Measurements from ENCODE around the gene DOCK9.

DOCK9 gene

GRCh38 chr13:98967491-98967890 is 10.4 kb downstream of the DOCK9 start:
- Histone ChIP-seq H3K27me3 (ENCODE audit: control insufficient read depth, insufficient read depth, low read length) (no peaks in the 10 kb centered on the region), H3K36me3 (ENCODE audit: control insufficient read depth, insufficient read depth, low read length) (no peaks in the 10 kb centered on the region), H3K79me2 (peaks cover 5% of the 10 kb centered on the region), H2AFZ (no peak overlapping the region), H3K4me2 (ENCODE audit: low read length) (no peak overlapping the region), H3K4me3 (ENCODE audit: low read depth, low read length) (no peak overlapping the region), H3K27ac (no peak overlapping the region), H3K4me1 (peaks cover 2% of the 10 kb centered on the region), H3K9me3 (ENCODE audit: control insufficient read depth, low read length) (no peaks in the 10 kb centered on the region), H3K9ac (no peak overlapping the region)
- TF ChIP-seq, protein P1, sequence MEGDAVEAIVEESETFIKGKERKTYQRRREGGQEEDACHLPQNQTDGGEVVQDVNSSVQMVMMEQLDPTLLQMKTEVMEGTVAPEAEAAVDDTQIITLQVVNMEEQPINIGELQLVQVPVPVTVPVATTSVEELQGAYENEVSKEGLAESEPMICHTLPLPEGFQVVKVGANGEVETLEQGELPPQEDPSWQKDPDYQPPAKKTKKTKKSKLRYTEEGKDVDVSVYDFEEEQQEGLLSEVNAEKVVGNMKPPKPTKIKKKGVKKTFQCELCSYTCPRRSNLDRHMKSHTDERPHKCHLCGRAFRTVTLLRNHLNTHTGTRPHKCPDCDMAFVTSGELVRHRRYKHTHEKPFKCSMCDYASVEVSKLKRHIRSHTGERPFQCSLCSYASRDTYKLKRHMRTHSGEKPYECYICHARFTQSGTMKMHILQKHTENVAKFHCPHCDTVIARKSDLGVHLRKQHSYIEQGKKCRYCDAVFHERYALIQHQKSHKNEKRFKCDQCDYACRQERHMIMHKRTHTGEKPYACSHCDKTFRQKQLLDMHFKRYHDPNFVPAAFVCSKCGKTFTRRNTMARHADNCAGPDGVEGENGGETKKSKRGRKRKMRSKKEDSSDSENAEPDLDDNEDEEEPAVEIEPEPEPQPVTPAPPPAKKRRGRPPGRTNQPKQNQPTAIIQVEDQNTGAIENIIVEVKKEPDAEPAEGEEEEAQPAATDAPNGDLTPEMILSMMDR (IDR thresholded peaks at IDR 0.05), result no peak

GRCh38 chr13:98966019-98966418 is 11.8 kb downstream of the DOCK9 start:
- TF ChIP-seq, protein P1 (IDR thresholded peaks at IDR 0.05), result no peak
- Histone ChIP-seq H3K4me2 (ENCODE audit: low read length) (no peak overlapping the region), H3K27me3 (ENCODE audit: control insufficient read depth, insufficient read depth, low read length) (no peaks in the 10 kb centered on the region), H2AFZ (no peak overlapping the region), H3K4me3 (ENCODE audit: low read depth, low read length) (no peak overlapping the region), H3K36me3 (ENCODE audit: control insufficient read depth, insufficient read depth, low read length) (no peaks in the 10 kb centered on the region), H3K27ac (no peak overlapping the region), H3K79me2 (peaks cover 5% of the 10 kb centered on the region), H3K9me3 (ENCODE audit: control insufficient read depth, low read length) (no peaks in the 10 kb centered on the region), H3K9ac (no peak overlapping the region), H3K4me1 (peaks cover 2% of the 10 kb centered on the region)

- TF ChIP-seq, protein P1 (IDR thresholded peaks at IDR 0.05), result no peak
- Histone ChIP-seq H2AFZ (no peak overlapping the region), H3K4me1 (peaks cover 2% of the 10 kb centered on the region), H3K27ac (no peak overlapping the region), H3K36me3 (ENCODE audit: control insufficient read depth, insufficient read depth, low read length) (no peaks in the 10 kb centered on the region), H3K4me3 (ENCODE audit: low read depth, low read length) (no peak overlapping the region), H3K79me2 (peaks cover 5% of the 10 kb centered on the region), H3K27me3 (ENCODE audit: control insufficient read depth, insufficient read depth, low read length) (no peaks in the 10 kb centered on the region), H3K9me3 (ENCODE audit: control insufficient read depth, low read length) (no peaks in the 10 kb centered on the region), H3K4me2 (ENCODE audit: low read length) (no peak overlapping the region), H3K9ac (no peak overlapping the region)
Observed at GRCh38 chr13:98965325-98965724, 12.5 kb downstream of the DOCK9 start.

DNA sequence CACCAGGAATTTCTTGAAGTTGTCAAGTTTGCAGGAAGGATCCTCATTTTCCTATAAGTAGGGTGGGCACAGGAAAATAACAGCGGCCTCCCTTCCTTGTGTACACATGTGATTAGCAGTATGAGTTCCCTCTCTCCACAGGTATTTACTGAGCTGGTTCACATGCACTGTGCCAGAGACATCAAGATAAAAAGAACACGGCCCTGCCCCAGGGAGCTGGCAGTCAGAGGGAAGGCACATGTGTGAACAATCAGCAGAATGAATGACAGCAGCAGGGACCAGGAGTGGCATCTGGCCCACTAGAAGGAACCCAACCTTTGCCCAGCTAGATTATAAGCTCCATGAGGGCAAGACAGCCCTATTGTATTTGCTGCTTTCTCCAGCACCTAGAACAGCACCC is 13.9 kb downstream of the DOCK9 start:
- no peak overlapping the region for H3K4me3 ChIP-seq (ENCODE audit: low read depth, low read length)
- no peaks in the 10 kb centered on the region for H3K27me3 ChIP-seq (ENCODE audit: control insufficient read depth, insufficient read depth, low read length)
- no peak overlapping the region for H3K27ac ChIP-seq
- H3K4me1 ChIP-seq, result peaks cover under 1% of the 10 kb centered on the region
- no peaks in the 10 kb centered on the region for H3K36me3 ChIP-seq (ENCODE audit: control insufficient read depth, insufficient read depth, low read length)
- no peaks in the 10 kb centered on the region for H3K9me3 ChIP-seq (ENCODE audit: control insufficient read depth, low read length)
- no peak overlapping the region for H3K4me2 ChIP-seq (ENCODE audit: low read length)
- no peak overlapping the region for H3K9ac ChIP-seq
- TF ChIP-seq, protein P1 (IDR thresholded peaks at IDR 0.05), result no peak
- no peak overlapping the region for H2AFZ ChIP-seq
- H3K79me2 ChIP-seq, result peaks cover 5% of the 10 kb centered on the region

DNA sequence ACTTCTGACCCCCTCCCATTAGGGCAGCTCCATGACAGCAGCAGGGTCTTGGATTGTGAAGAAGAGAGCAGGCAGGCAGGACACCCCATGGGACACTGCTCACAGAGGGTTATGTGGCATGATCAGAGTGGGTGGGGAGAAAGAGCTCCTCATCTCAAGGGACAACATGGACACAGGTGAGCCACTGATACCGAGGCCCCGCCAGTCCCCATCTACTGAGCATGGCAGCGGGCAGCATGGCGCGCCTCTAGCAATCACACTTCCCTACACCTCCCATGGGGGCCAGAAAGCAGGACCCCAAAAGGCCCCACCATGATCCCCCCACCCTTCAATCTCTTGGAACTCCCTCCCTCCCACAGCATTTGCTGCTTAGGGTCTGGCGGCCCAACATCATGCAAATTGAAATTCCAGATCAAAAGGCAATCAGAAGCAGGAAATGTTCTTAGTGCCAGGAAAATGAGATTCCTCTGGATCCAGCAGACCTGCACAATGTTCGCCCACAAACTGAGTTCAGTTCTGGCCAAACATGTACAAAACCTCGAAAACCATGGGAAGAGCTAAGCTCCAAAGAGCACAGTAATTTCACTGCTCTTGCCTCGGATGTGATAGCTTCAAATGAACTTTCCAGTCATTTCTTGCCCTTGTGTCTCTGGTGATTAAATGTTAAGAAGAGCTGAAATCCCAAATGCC is 14.8 kb downstream of the DOCK9 start:
- Histone ChIP-seq H2AFZ (no peak overlapping the region), H3K4me1 (no peaks in the 10 kb centered on the region), H3K36me3 (ENCODE audit: control insufficient read depth, insufficient read depth, low read length) (no peaks in the 10 kb centered on the region), H3K79me2 (peaks cover 5% of the 10 kb centered on the region), H3K9ac (no peak overlapping the region), H3K27ac (peak overlapping the region; percentile 32), H3K4me3 (ENCODE audit: low read depth, low read length) (no peak overlapping the region), H3K9me3 (ENCODE audit: control insufficient read depth, low read length) (no peaks in the 10 kb centered on the region), H3K27me3 (ENCODE audit: control insufficient read depth, insufficient read depth, low read length) (no peaks in the 10 kb centered on the region), H3K4me2 (ENCODE audit: low read length) (no peak overlapping the region)
- TF ChIP-seq, protein P1 (IDR thresholded peaks at IDR 0.05), result no peak

Data from parathyroid adenoma (tissue), 2 donors.